GM19240 (cell line): ENCODE measurements around the gene POLK.
"Not testable (repeated sequence)": the region's sequence is repeated elsewhere in the genome, so short reads cannot be mapped to it uniquely, and the experiment has no call there.

Experiments used
- DNase-seq: peaks from one replicate; pipeline ENCODE4 v3.0.0; 2011; ENCODE audit warnings: low spot score; ENCODE audit not compliant: insufficient read length

POLK gene

GRCh38 chr5:75510417-75510835, 1.3 kb upstream of the POLK start:
- no peak for DNase-seq

- DNase-seq, result no peak
Measured at GRCh38 chr5:75510836-75511434, 756 bp upstream of the POLK start.

GRCh38 chr5:75512383-75513074, 838 bp downstream of the POLK start:
- DNase-seq, result no peak

- DNase-seq, result no peak
Measured at GRCh38 chr5:75513841-75514240, 2.1 kb downstream of the POLK start.

GRCh38 chr5:75514323-75514722, 2.6 kb downstream of the POLK start:
- no peak for DNase-seq

- DNase-seq, result no peak
Measured at GRCh38 chr5:75519761-75520160, 8.1 kb downstream of the POLK start.

GRCh38 chr5:75521195-75521594, 9.5 kb downstream of the POLK start:
- no peak for DNase-seq

- no peak for DNase-seq
Measured at GRCh38 chr5:75522025-75522424, 10.3 kb downstream of the POLK start.

GRCh38 chr5:75522542-75522941, 10.9 kb downstream of the POLK start:
- no peak for DNase-seq

GRCh38 chr5:75523275-75523674, 11.6 kb downstream of the POLK start:
- DNase-seq, result no peak

GRCh38 chr5:75524071-75524470, 12.4 kb downstream of the POLK start:
- no peak for DNase-seq

- no peak for DNase-seq
Measured at GRCh38 chr5:75524591-75524990, 12.9 kb downstream of the POLK start.

- DNase-seq, result no peak
Measured at GRCh38 chr5:75525344-75525743, 13.7 kb downstream of the POLK start.

- no peak for DNase-seq
Measured at GRCh38 chr5:75526070-75526469, 14.4 kb downstream of the POLK start.

GRCh38 chr5:75529185-75529584, 17.5 kb downstream of the POLK start:
- DNase-seq, result no peak

- DNase-seq, result no peak
Measured at GRCh38 chr5:75532190-75532589, 20.5 kb downstream of the POLK start.

GRCh38 chr5:75533716-75534115, 22.0 kb downstream of the POLK start:
- not testable (repeated sequence) for DNase-seq

GRCh38 chr5:75534734-75535133, 23.0 kb downstream of the POLK start:
- DNase-seq, result no peak

- no peak for DNase-seq
Measured at GRCh38 chr5:75536147-75536546, 24.5 kb downstream of the POLK start.

GRCh38 chr5:75536694-75537360, 25.1 kb downstream of the POLK start:
- no peak for DNase-seq

GRCh38 chr5:75538211-75538610, 26.5 kb downstream of the POLK start:
- DNase-seq, result no peak

GRCh38 chr5:75545131-75545530, 33.4 kb downstream of the POLK start:
- DNase-seq, result no peak

- DNase-seq, result no peak
Measured at GRCh38 chr5:75546830-75547229, 35.1 kb downstream of the POLK start.
